ENCODE measurements around the gene DAG1. TPM values are rescaled to one million over a fixed set of nuclear protein-coding genes. Genes with fewer than 3 reads are reported as not detected.

The DAG1 gene
- total RNA-seq, 1 experiment from 2014 or later = 111 TPM

DNA sequence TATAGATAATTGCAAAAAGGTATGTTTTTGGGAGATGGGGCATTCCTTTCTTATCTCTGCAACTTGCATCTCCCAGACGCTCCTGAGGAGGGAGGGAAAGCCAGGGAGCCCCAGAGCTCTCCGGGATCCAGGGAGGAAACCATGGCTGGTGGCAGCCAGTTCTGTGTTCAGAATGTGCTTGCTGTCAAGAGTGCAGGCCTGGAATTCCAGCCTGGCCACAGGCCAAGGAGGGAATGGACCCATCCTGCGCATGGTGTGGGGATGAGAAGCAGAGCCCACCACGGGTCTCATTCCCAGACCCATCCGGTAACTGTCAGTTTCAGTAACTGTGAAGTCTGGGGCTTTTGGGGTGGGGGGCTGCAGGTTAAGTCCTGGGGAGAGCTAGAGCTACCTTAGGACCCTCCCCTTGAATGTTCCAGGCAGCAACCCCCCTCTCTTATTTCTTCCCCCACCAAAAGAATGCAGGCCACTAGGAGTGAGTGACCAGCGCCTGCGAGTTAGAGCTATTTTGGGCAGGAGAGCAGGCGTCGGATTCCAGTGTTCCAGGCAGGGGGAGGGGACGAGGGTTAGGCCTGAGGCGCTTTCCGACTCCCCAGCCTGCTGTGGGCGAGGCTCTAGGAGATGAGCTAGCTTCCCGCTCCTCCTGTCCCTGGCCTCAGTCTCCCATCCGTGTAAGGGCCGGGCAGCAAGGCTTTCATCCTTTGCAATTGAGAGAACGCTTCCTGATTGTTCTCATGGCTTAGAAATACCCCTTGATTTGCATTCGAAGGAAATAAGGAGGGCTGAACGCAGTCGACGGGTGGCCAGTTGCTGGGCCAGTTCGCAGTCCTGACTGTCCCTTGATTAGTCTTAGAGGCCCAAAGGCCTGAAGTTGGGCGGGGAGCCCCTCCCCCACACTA, 781 bp upstream of the DAG1 start:
- peak overlapping the region; percentile 83 for H3K4me2 ChIP-seq (ENCODE audit: low read length)
- TF ChIP-seq EZH2phosphoT487 (IDR thresholded peaks at IDR 0.05; ENCODE audit: borderline replicate concordance, low read length) (no peak), EZH2 (IDR thresholded peaks at IDR 0.05; ENCODE audit: low read length, unreplicated experiment) (no peak)
- TF ChIP-seq, protein P1, sequence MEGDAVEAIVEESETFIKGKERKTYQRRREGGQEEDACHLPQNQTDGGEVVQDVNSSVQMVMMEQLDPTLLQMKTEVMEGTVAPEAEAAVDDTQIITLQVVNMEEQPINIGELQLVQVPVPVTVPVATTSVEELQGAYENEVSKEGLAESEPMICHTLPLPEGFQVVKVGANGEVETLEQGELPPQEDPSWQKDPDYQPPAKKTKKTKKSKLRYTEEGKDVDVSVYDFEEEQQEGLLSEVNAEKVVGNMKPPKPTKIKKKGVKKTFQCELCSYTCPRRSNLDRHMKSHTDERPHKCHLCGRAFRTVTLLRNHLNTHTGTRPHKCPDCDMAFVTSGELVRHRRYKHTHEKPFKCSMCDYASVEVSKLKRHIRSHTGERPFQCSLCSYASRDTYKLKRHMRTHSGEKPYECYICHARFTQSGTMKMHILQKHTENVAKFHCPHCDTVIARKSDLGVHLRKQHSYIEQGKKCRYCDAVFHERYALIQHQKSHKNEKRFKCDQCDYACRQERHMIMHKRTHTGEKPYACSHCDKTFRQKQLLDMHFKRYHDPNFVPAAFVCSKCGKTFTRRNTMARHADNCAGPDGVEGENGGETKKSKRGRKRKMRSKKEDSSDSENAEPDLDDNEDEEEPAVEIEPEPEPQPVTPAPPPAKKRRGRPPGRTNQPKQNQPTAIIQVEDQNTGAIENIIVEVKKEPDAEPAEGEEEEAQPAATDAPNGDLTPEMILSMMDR (conservative IDR thresholded peaks at IDR 0.05; ENCODE audit: low read depth, low read length) = no peak
- no peaks in the 10 kb centered on the region for H3K36me3 ChIP-seq (ENCODE audit: low read depth, low read length)
- peak overlapping the region; percentile 80 for H2AFZ ChIP-seq (ENCODE audit: low read length)
- POLR2A ChIA-PET (ENCODE audit: unreplicated experiment) = interaction anchor here (0.5 to 1.3 kb wide), 6 partner anchors 25 to 455 kb away, joined by 3 to 13 read pairs (median 3); no protein-coding TSS in a partner anchor
- DNase-seq (peak; percentile 82), ATAC-seq (peak; percentile 46)
- peaks cover 20% of the 10 kb centered on the region for H3K4me1 ChIP-seq (ENCODE audit: insufficient read depth, low read length)
- peak overlapping the region; percentile 78 for H3K27ac ChIP-seq (ENCODE audit: low read length)
- peaks cover 38% of the 10 kb centered on the region for H3K79me2 ChIP-seq (ENCODE audit: low read length)
- intact Hi-C loops (cut with micrococcal nuclease) = no loop called here
- no peaks in the 10 kb centered on the region for H3K27me3 ChIP-seq (ENCODE audit: low read length)
- no peaks in the 10 kb centered on the region for H3F3A ChIP-seq (ENCODE audit: low read length, unreplicated experiment)
- peak overlapping the region; percentile 61 for H3K4me3 ChIP-seq (ENCODE audit: low read length)
- CTCF ChIA-PET = interaction anchor here (0.6 to 1.4 kb wide), 5 partner anchors 15 to 382 kb away, joined by 3 to 13 read pairs (median 7); no protein-coding TSS in a partner anchor
- H3K9me3 ChIP-seq (ENCODE audit: low read length) = no peaks in the 10 kb centered on the region
- H4K20me1 ChIP-seq (ENCODE audit: low read length) = no peaks in the 10 kb centered on the region
- peak overlapping the region; percentile 66 for H3K9ac ChIP-seq (ENCODE audit: low read length)
- BruUV-seq (replicated peaks) = TSS peak; percentile 99
- no peaks in the 10 kb centered on the region for H3K9me2 ChIP-seq (replicated peaks; ENCODE audit: low read length)

DNA sequence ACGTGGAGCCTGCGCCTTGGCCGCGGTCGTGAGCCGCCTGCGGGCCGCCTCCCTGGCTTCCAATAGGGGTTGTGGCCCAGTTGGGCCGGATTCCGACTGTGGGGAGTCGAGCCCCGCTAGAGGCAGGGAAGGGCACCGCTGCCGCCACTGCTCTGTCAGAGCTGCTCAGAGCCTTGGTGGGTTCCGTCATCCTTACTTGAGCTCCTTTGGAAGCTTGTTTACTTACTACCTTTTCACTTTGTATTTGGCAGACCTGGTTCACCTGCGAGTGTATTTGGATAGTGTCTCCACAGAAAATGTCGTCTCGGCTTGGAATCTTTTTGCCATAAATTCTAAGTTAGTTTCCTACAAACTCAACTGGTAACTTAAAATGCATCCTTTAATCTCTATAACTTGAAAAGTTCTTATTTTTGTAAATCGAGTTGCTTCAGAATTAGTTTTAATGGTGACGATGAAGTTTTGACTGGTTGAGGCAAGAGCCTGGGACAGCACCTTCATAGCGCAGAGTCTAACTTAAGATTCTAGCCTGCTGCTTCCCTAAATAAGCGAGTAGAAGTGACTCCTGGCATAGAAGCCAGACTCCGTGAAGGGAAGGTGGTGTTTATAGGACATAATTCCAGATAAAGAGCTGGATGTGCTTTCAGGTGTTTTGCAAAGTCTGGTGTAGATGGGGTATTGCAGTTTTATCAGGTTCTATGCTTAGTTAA, 800 bp downstream of the DAG1 start:
- H4K20me1 ChIP-seq (ENCODE audit: low read length) = no peaks in the 10 kb centered on the region
- POLR2A ChIA-PET (ENCODE audit: unreplicated experiment) = interaction anchor here (0.6 to 1.3 kb wide), 3 partner anchors 29 to 59 kb away, joined by 4 to 13 read pairs (median 6); partner anchors contain the start of gene RHOA
- peak overlapping the region; percentile 72 for H3K4me3 ChIP-seq (ENCODE audit: low read length)
- H3K4me2 ChIP-seq (ENCODE audit: low read length) = peak overlapping the region; percentile 84
- CTCF ChIA-PET = interaction anchor here (0.7 to 1.4 kb wide), 2 partner anchors 69 to 132 kb away, joined by 4 to 7 read pairs; no protein-coding TSS in a partner anchor
- peak overlapping the region; percentile 78 for H2AFZ ChIP-seq (ENCODE audit: low read length)
- intact Hi-C loops (cut with micrococcal nuclease) = loop anchor here (1.0 to 10.0 kb wide), 3 partner anchors 54 to 201 kb away; partner anchors contain the start of genes APEH and TCTA
- peaks cover 20% of the 10 kb centered on the region for H3K4me1 ChIP-seq (ENCODE audit: insufficient read depth, low read length)
- TSS peak; percentile 78 for BruUV-seq (replicated peaks)
- no peaks in the 10 kb centered on the region for H3K9me3 ChIP-seq (ENCODE audit: low read length)
- peak overlapping the region; percentile 78 for H3K9ac ChIP-seq (ENCODE audit: low read length)
- peak overlapping the region; percentile 74 for H3K27ac ChIP-seq (ENCODE audit: low read length)
- H3F3A ChIP-seq (ENCODE audit: low read length, unreplicated experiment) = peaks cover under 1% of the 10 kb centered on the region
- no peaks in the 10 kb centered on the region for H3K9me2 ChIP-seq (replicated peaks; ENCODE audit: low read length)
- peaks cover 50% of the 10 kb centered on the region for H3K79me2 ChIP-seq (ENCODE audit: low read length)
- ATAC-seq (peak; percentile 11), DNase-seq (peak; percentile 17)
- H3K36me3 ChIP-seq (ENCODE audit: low read depth, low read length) = no peaks in the 10 kb centered on the region
- no peaks in the 10 kb centered on the region for H3K27me3 ChIP-seq (ENCODE audit: low read length)
- TF ChIP-seq EZH2phosphoT487 (IDR thresholded peaks at IDR 0.05; ENCODE audit: borderline replicate concordance, low read length) (no peak), EZH2 (IDR thresholded peaks at IDR 0.05; ENCODE audit: low read length, unreplicated experiment) (no peak)
- TF ChIP-seq, protein P1 (conservative IDR thresholded peaks at IDR 0.05; ENCODE audit: low read depth, low read length) = no peak

Measured in PC-3 (cell line).